Subcutaneous adipose tissue (tissue), 4 donors: ENCODE results near the gene CXCL8. TPM values are rescaled to one million over a fixed set of nuclear protein-coding genes. Genes with fewer than 3 reads are reported as not detected.

Source experiments
- CTCF ChIP-seq: fragments of 450-650 bp; IDR thresholded peaks from one replicate; pipeline ENCODE4 v1.5.1; 2016; ENCODE audit warnings: low read depth, mild to moderate bottlenecking, control low read depth, antibody characterized with exemption, moderate library complexity
- total RNA-seq, 4 donors: library from RNA; depleted of rRNA; stranded (reverse); fragments of >200 nt; gene quantifications; one replicate each; pipeline ENCODE4 v1.1.0, GENCODE V29; 2016

Gene CXCL8
- total RNA-seq, 4 donors from 2014 or later: 0.38 to 14.5 (median 3.5) TPM

DNA sequence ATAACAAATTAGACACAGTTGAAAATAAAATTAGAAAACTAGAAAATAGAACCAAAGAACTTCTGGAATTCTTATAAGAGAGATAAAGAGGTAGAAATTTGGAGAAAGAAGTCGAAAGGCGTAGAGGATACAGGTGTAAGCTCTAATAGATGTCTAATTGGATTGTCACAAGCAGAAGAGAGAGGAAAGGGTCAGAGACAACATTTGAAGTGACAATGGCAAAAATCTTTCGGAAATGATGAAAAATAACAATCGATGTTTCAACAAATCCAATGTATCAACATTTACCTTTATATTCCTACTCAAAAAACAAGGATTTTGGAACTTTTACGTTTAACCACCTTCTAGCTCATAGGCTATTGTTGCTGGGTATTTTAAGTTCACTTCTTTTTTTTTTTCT lies 3.8 kb downstream of the CXCL8 start:
- no peak for TF ChIP-seq CTCF

GRCh38 chr4:73750730-73751129 lies 10.4 kb downstream of the CXCL8 start:
- TF ChIP-seq CTCF: no peak

DNA sequence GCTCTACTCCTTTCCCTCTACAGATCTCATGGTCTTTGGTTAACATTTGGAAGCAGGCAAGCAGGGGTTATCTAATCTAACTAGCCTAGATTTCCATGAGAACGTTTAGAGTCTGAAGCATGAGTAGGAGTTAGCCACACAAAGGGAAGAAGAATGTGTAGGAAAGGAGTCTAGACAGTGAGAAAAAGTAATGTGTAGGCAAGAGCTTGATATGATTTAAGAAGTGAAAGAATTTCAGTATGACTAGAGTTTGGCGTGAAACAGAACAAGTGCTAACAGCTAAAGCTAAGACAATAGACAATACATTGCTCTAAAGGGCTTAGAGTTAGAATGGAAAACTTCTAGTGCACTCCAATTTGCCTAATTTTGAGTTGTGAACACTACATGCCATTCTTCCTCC lies 10.8 kb downstream of the CXCL8 start:
- TF ChIP-seq CTCF: no peak

- no peak for TF ChIP-seq CTCF
Observed at GRCh38 chr4:73751830-73752229, 11.5 kb downstream of the CXCL8 start.

- no peak for TF ChIP-seq CTCF
Observed at GRCh38 chr4:73752424-73752823, 12.1 kb downstream of the CXCL8 start.

- no peak for TF ChIP-seq CTCF
Observed at GRCh38 chr4:73753215-73753614, 12.8 kb downstream of the CXCL8 start.

DNA sequence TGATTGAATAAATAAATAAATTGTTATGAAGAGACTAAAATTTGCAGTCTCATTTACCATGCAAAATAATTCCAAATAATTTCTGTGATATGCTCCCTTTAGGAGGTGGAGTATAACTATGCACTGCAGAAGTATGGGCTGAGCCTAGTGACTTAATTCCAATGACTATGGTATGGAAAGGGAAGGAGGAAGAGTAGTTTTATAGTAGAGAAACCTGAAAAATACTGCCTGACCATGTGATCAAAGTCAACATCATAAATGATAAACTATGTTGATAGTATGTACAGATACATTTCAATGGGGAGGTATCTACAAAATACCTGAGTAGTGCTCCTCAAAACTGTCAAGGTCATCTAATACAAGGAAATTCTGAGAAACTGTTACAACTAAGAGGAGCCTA lies 14.6 kb downstream of the CXCL8 start:
- TF ChIP-seq CTCF: no peak
